GM18907 (cell line): ENCODE data around the gene TUBA8.
"Not testable (repeated sequence)": the region's sequence is repeated elsewhere in the genome, so short reads cannot be mapped to it uniquely, and the experiment has no call there.

Source experiments
- ATAC-seq: cut with Tn5 transposase; IDR thresholded peaks from one replicate; pipeline ENCODE4 v1.9.1; 2021; ENCODE audit warnings: mild to moderate bottlenecking, moderate library complexity; ENCODE audit not compliant: unreplicated experiment

TUBA8 gene

DNA sequence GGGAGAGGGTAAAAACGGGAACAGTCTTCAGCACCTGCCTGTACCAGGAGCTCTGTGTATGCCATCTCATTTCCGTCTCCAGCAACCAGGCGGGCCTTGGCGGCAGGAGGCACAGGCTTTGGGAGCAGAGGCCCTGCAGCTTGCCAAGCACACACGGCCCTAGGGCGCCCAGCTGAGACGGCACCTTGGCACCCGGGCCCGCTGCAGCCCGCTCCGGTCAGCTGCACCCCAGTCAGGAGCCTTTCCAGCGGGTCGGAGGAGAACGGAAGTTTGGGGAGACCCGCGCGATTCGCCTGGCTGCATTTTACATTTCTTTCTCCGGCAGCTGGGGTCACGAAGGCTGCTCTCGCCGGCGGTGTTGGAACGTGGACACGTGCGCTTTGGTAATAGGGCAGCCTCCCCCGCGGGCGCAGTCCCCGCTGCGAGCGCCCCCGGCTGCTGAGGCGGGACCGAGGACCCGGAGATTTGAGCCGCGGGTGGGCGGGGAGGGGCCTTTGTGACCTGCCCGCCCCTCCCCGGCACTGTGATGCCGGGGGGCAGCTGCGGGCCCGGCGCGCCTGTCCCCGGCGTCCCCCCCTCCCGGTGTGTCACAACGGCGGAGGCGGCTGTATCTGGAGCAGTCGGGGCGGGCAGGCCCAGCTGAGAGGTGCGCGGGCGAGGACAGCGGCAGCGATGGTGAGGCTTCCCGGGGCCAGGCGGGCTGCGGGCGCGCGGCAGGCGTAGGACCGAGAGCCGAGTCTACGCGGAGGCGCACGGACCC is at the start of gene TUBA8:
Gene TUBA8, plus strand, starts transcription at position 616 of the 760 bp plus-strand sequence. Its CDS starts 57 bp downstream, at position 673.
- peak; percentile 58 for ATAC-seq

DNA sequence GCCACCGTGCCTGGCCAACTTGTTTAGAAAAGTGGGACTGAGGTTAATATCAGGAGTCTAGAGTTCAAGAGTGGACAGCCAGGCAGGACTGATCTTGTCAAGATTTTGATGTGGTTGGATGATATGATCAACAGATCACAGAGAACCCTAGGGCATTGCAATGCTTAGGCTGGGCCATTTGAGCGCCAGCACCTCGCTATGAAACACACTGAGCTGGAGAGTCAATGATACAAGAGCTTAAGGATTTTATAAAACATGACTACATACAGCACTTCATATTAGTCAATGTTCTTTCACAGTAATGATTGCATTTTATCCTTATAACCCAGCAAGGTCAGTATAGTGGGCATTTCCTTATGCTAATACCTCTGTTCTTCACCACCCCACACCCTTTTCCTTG is 48.2 kb upstream of the TUBA8 start:
- ATAC-seq: no peak

DNA sequence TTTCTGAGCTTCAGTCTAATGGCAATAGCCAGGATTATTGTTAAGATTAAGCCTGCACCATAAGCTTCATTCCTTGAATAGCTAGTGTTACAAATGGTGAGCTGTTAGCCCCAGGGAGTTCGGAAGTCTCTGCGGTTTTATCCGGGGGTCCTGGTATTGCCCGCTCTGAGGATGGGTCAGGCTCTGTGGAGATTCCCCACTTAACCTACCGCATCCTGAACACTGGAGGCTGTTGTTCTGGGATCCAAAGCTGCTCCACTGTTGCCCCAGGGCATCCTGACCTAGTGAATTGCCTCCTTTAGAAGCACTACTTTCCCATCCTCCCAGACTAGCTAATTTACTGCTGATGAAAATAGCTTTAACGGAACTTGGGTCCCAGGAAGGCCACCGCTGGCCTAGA is 47.3 kb upstream of the TUBA8 start:
- ATAC-seq: no peak

DNA sequence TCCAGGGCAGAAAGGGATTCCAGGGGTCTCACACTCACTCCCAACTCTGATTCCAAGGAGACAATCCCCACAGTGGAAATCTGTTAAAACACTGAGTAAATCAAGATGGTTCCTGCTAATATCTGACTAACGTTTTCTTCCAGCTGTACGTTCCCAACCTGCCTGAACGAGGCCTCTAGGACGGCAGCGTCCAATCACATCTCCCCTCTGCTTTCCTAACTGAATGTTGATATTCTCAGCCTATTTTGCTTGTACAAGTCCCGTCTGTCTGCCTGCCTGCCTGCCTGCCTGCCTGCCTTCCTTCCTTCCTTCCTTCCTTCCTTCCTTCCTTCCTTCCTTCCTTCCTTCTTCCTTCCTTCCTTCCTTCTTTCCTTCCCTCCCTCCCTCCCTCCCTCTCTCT is 46.9 kb upstream of the TUBA8 start:
- not testable (repeated sequence) for ATAC-seq

DNA sequence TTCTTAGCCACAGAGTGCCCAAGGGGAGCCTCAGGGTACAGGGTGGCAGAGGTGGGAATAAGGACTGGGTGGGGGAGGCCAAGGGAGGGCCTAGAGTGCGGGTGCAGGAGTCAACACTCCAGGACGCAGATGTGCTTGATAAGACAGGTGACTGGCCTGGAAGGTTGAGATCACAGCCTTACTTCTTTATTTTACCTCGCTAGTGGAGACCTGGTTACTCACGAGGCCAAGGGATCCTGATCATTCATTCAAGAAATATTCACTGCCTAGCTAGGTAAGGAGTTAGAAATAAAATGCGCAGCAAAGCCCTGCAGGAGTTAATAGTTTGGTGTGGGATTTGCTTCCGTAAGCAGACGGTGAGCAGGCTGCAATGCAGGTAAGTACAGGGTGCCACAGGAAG is 46.0 kb upstream of the TUBA8 start:
- ATAC-seq: no peak

DNA sequence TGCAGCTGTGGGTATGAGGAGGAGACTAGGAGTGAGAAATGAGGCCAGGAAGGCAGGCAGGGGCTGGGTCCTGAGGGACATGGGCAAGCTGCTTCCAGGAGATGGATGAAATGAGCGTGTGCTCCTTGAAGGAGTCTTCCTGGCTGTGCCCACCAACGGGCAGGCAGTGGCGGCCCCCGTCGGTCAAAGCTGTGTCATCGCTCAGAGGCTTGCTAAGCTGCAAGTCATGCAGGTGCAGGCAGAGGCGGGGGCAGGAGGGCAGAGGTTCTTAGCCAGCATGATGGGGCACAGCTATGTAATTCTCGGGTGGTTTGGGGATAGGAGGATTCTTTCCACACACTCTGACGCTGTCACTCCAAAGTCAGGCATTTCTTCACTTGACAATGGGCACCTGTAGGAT is 45.4 kb upstream of the TUBA8 start:
- ATAC-seq: no peak

DNA sequence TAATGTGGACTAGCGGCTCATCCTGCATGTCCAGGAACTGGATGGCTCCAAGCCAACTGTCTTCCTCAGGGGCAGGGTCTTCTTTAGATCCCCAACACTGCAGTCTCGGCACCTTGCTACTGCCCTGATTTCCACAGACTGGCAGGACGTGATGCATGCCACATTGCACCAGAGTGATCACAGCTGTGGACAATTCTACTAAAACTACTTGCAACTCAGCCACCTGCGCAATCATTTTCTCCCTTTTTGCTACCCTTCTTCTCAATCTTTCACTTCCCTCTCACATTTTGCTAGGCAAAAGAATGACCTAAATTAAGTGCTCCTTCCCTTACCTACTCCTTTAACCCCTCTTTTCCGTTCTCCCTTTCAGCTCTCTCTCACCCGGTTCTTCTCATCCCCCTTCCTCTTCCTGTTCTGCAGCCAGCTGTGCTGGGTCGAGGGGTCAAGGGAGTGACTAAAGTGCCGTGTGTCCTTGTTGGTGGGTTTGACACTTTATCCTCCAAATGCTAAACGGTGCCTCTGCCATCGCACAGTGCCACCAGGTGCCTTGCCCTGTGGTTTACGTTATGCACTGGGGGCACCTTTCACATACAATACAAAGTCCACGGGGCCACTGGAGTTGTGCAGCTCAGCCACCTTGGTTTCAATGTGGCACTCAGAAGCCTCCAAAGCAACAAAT is 44.3 kb upstream of the TUBA8 start:
- no peak for ATAC-seq

DNA sequence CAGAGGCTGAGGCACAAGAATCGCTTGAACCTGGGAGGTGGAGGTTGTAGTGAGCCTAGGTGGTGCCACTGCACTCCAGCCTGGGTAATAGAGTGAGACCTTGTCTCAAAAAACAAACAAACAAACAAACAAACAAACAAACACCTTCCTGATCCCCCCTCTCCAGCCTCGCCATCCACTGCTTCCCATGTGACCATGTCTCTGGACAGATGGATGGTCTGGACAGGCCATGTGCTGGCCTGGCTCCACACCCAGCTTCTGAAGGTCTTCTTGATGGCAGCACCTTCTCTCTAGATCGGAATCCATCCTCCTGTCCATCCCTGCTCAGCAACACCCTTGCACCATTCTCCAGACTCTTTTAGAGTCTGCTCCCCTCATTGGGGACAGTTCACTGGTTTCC is 43.5 kb upstream of the TUBA8 start:
- no peak for ATAC-seq

DNA sequence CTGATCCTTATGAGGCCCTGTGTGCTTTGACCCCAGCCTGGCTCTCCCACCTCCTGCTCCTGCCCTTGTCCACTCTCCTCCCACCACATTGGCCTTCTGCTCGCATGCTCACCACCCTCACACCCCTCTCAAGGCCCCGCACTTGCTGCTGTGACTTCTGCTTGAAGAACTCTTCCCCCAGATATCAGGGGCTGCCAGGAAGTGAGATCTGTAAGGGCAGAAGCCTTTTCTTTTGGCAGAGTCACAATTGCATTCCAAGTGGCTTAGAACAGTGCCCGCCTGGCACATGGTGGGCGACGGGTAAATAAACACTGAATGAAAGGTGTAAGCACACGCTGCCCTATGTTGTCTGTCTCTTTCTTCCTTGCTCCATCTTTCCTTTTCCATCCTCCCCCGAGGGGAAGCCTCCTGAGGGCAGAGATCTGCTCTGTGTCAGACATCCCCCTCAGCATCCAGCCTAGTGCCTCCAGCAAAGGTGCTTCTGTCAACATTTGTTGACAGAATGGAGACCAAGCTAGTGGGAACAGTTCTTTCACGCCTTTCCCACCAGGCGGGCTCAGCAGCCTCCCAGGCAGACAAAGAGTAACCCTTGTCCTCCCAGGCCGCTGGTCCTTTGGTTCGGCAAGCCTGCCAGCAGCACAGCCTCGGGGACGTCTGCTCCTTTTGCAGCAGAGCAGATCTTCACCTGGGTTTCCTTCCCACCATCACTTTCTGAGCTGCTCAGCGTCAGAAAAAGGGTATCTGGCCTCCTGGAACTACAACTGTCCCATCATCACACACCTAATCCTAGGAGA is 42.9 kb upstream of the TUBA8 start:
- ATAC-seq: no peak

DNA sequence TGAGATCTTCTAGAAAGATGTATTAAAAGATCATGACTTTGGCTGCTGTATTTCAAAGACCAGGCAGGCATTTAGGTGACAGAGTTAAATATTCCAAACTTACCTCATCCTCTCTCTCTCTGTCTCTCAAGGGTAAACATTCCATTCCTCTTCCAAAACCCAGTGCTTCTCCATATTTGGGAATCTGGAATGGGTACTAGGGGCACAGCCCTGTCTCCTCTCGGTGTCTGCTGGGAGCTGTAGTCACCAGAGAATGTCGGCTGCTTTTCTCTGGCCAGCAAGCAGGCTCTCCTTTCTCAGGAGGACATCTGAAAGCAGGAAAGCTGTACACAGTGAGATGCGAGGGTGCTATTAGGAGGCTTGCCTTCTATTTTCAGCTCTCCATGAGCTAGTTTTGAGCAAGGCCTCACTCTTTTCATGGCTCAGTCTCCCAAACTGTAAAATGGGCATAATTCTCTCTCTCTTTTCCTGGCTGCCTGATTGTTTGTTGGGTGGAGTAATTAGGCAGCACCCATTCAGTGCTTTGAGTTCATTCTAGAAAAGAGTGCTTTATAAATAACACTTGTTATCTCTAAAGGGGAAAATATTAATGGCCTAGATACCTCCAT is 42.1 kb upstream of the TUBA8 start:
- no peak for ATAC-seq

DNA sequence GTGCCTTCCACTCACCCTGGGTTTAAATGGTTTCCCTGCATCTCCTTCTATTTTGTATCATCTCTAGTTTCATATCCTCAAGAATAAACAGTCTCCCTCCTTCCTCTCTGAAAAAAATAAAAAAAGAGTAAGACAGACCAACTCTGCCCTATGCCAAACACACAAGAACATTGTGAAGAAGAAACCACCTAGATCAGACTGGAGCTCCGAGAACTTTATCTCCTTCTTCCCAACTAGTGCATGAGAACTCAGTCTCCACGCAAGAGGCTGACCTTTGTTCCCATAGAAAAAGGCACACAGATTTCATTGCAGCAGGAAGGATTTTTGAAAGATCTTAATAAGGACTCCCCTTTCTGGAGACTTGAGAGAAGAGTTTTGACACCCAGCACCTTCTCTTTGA is 41.6 kb upstream of the TUBA8 start:
- ATAC-seq: no peak

DNA sequence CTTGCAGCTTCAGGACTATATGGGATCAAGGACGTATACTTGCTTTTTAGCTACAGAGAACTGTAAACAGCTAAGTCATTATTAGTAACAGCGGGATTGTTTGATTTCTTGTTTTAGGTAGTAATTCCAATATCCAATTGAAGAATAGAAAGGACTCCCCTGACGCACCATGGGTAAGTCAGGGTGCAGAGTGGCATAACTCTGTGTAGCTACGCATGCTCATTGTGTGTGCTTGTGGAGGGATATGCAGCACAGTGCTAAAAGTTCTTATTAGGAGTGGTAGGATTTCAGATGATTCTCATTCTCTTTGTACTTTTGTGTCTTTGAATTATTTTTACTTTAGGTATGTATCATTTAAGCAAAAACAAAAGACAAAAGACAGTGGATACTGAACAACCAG is 40.6 kb upstream of the TUBA8 start:
- no peak for ATAC-seq

DNA sequence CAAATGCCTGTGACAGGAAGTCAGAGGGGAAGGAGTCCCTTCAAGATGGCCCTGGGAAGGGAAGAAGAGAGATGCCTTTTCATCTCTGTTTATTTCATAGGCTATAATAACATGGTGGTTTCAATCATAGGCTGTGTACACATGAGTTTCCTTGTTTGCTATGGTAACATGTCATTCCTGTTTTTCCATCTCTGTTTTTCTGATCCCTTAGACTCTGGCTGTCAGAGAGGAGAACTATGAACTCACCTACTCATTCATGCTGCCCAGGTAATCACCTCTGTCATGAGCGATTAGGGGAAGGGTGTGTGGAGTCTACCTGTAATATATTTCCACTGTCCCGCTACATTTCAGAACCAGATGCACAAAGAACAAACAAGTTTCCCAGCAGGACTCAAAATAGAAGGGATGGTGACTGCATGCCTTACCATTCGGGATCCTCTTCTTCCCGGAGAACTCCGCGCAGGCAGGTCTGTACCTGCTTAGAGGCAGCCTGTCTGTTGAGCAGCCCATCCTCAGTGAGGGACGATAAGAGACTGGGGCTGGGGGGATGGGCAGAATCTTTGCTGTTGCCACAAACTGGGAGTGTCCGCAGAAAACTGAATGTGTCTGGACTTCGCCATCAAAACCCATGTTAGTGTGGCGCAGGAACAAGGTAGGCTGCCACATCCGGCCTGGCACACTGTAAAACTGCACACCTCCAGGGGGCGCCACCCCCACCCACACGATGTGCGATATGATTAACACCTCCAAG is 39.9 kb upstream of the TUBA8 start:
- ATAC-seq: no peak

DNA sequence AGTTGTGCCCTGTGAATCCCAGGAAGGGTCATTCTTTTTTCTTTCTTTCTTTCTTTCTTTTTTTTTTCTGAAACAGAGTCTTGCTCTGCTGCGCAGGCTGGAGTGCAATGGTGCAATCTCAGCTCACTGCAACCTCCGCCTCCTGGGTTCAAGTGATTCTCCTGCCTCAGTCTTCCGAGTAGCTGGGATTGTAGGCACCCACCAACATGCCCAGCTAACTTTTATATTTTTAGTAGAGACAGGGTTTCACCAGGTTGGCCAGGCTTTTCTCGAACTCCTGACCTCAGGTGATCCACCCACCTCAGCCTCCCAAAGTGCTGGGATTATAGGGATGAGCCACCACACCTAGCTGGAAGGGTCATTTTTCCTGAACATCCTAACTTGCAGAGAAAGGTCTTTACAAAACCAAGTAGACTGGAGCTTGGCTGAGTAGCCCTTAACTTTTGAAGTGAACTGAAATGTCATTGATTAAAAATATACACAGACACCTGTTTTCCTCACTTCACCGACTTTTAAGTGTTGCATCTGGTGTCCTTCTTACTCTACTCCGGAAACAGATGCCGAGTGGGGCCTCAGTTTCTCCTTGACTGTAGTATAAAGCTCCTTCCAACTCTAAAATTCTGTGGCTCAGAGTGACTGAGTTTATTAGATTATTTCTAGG is 39.2 kb upstream of the TUBA8 start:
- not testable (repeated sequence) for ATAC-seq

DNA sequence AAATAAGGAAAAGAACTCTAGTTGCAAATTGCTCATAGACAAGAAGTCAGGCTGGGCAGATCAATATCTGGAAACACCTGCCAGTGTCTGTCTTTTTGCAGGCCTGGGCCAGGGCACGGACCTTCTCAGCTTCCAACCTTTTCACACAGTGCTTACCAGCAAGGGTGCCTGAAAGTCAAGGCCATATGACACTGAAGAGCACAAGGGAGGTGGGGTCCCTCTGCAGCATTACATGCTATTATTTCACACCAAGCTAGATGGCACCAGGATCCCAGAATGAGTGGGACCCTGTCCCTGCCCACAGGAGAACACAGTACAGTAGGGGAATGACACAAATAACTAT is 38.7 kb upstream of the TUBA8 start:
- no peak for ATAC-seq

DNA sequence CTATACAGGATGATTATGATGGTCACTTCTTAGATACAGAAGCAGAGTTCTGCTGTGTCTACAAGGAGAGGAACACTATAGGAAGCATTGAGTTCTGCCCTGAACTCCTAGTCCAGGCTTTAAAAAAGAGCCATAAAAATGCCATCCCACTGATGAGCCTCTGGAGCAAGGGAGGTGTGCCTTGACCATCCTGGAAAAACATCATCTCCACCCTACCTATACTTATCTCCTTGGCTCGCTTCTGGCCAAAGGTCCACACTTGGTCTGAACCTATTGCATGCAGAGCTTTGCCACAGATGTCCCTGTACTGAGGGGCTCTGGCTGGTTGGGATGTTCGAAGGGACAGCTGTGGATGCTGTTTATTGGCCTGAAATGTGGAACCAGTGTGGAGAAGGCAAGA is 37.1 kb upstream of the TUBA8 start:
- ATAC-seq: no peak

DNA sequence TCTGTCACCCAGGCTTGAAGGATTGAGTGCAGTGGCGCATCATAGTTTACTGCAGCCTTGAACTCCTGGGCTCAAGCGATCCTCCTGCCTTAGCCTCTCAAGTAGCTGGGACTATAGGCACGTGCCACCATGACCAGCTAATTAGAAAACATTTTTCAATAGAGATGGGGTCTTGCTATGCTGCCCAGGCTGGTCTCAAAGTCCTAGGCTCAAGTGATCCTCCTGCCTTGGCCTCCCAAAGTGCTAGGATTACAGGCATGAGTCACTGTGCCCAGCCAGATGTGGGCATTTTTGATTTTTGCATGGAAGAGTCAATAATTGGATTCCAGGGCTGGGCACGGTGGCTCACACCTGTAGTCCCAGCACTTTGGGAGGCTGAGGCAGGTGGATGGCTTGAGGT is 36.7 kb upstream of the TUBA8 start:
- ATAC-seq: not testable (repeated sequence)

DNA sequence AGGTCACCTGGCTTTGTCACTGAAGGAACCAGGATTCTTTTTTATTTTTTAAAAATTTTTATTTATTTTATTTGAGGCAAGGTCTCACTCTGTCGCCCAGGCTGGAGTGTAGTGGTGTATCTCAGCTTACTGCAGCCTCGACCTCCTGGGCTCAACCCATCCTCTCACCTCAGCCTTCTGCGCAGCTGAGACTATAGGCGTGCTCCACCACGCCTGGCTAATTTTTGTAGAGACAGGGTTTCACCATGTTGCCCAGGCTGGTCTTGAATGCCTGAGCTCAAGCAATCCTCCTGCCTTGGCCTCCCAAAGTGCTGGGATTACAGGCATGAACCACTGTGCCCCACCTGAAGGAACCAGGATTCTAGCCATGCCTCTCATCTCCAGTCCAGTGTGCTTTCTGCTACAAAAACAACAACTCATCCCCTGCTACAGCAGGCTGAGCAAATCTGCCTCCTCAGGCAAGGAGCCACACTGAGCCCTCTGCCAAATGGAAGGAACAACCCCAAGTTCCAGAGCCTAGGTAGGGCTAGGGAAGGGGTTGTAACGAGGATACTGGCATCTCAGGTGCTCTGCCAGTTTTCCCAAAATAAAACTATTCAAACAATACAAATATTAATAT is 35.4 kb upstream of the TUBA8 start:
- no peak for ATAC-seq

DNA sequence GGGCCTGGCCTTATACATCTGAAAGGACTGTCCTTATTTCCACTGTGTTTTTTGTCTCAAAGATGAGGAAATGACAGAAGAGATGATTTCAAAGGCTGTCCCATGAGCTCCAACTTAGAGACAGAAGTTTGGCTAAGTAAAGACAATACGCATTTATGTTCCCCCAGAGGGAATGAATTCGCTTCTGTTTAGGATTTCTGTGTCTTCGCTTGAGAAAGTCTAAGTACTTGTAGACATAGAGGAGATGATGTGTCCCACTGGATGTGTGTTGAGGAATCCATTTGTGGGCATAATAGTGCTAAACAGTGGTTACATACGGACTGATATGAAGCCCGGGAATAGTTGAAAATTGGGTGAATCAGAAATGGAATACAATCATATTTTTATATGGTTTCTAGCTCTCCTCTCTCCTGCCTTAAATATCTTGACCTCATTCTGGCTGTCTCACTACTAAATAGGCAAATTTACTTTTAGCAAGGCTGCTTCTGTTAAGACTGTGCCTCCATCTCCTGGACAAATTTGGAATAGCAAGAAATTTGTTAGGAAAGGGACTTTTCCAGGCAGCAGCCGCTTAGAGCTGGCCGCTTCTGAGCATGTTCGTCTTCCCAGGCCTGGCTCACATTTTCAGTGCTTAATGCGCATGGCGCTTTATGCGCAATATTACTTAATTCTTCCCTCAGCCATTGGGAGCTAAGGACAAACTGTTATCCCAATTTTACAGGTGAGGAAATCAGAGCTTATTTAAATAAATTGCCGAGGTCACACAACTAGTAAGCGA is 34.7 kb upstream of the TUBA8 start:
- no peak for ATAC-seq
